ENCODE data around the gene SLF2.

- TF ChIP-seq, protein P1, sequence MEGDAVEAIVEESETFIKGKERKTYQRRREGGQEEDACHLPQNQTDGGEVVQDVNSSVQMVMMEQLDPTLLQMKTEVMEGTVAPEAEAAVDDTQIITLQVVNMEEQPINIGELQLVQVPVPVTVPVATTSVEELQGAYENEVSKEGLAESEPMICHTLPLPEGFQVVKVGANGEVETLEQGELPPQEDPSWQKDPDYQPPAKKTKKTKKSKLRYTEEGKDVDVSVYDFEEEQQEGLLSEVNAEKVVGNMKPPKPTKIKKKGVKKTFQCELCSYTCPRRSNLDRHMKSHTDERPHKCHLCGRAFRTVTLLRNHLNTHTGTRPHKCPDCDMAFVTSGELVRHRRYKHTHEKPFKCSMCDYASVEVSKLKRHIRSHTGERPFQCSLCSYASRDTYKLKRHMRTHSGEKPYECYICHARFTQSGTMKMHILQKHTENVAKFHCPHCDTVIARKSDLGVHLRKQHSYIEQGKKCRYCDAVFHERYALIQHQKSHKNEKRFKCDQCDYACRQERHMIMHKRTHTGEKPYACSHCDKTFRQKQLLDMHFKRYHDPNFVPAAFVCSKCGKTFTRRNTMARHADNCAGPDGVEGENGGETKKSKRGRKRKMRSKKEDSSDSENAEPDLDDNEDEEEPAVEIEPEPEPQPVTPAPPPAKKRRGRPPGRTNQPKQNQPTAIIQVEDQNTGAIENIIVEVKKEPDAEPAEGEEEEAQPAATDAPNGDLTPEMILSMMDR (IDR thresholded peaks at IDR 0.05) = no peak
- no peak for TF ChIP-seq POLR2A (IDR thresholded peaks at IDR 0.05)
- TF ChIP-seq POLR2AphosphoS5 (IDR thresholded peaks at IDR 0.05) = no peak
Observed at GRCh38 chr10:101008823-101009423, 96.2 kb downstream of the SLF2 start.

Measured in prostate gland (tissue), 2 donors.